GM12891 (cell line): ENCODE data around the gene LINC00237.

Experiments
- PAX5 ChIP-seq: IDR thresholded peaks from 2 replicates; pipeline ENCODE4 v1.6.1; 2011; ENCODE audit warnings: low read length, moderate library complexity, mild to moderate bottlenecking; ENCODE audit not compliant: insufficient read depth, severe bottlenecking
- POLR2A ChIP-seq: IDR thresholded peaks from 2 replicates; pipeline ENCODE4 v1.6.1; 2011; ENCODE audit warnings: low read depth, low read length, control low read depth
- POLR2AphosphoS5 ChIP-seq: IDR thresholded peaks from 2 replicates; pipeline ENCODE4 v1.6.1; 2011; ENCODE audit warnings: low read depth, low read length, control low read depth
- POU2F2 ChIP-seq: IDR thresholded peaks from 2 replicates; pipeline ENCODE4 v1.6.1; 2011; ENCODE audit warnings: low read depth, mild to moderate bottlenecking, control low read depth, low read length, moderate library complexity
- SPI1 ChIP-seq: IDR thresholded peaks from 2 replicates; pipeline ENCODE4 v1.6.1; 2011; ENCODE audit warnings: low read depth, low read length, control low read depth
- TAF1 ChIP-seq: IDR thresholded peaks from 2 replicates; pipeline ENCODE4 v1.6.1; 2011; ENCODE audit warnings: low read depth, low read length, control low read depth

DNA sequence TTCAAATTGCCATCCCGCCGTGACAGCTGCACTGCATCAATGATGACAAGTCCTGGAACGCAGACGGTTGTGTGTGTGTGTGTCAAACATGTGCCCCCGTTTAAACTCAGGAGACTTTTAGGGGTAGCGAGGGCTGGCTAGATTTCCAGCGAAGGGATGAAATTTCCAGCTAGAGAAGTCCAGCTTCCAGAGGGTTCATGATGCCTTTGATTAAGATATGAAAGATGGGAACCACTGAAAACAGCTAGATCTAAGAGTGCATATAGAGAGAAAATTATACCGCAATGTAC, 20.4 kb upstream of the LINC00237 start:
- no peak for TF ChIP-seq POLR2AphosphoS5
- no peak for TF ChIP-seq PAX5
- no peak for TF ChIP-seq POLR2A
- TF ChIP-seq SPI1 = no peak
- no peak for TF ChIP-seq POU2F2
- no peak for TF ChIP-seq TAF1
